ENCODE results near the gene OSCAR.

The OSCAR gene

DNA sequence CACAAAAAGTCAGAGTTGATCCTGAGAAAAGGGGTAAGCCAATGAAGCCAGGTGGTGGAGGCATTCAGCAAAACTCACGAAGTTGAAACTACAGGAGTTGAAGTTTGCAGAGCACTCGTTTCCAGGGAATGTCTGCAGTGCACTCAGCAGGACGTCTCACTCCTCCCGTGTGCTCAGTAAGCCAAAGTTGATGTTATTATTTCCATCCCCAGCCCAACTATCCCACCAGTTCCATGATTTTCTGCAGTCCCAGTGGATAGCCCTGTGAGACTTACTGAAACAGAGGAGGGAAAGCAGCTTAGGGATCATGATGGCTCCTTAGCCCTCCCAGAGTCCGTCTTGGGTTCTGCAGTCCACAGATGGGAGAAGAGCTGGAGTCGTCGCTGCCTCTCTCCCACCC, 19.6 kb downstream of the OSCAR start, which contains the start of gene TARM1:
Gene TARM1, minus strand, starts transcription at position 334 of the 400 bp plus-strand sequence. Its CDS starts 25 bp downstream, at position 309.
- DNase-seq, result no peak

DNA sequence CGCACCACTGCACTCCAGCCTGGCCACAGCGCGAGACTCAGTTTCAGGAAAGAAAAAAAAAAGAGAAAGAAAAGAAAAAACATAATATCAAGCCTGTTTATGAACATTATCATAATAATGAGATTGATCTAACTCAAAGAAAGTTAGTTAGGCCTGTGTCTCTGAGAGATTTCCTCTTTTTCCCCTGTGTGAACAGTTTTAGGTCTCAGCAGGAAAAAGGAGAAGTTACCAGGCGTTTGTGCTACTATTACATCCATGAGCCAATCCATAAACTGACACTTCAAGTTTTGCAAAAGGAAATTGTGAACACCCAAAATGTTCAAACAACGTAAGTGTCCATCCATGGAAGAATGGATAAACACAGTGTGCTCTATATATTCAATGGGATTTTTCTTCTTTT, 23.3 kb downstream of the OSCAR start:
- no peak for DNase-seq

DNA sequence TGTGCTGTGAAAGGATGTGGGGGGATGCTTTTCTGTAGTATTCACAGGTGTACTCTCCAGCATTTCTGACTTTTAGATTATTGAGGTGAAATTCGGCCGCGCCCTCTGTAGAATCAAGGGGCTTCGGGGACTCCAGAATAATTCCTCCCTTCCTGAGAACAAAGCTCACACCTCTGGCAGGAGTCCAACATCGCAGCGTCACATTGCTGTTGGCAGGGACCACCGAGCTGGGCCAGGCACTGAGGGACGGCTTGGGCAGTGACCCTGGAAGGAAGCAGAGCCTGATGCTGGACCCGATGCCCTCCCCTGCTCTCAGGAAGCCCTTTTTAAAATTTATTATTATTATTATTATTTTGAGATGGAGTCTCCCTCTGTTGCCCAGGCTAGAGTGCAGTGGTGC, 25.8 kb downstream of the OSCAR start:
- DNase-seq, result no peak

DNA sequence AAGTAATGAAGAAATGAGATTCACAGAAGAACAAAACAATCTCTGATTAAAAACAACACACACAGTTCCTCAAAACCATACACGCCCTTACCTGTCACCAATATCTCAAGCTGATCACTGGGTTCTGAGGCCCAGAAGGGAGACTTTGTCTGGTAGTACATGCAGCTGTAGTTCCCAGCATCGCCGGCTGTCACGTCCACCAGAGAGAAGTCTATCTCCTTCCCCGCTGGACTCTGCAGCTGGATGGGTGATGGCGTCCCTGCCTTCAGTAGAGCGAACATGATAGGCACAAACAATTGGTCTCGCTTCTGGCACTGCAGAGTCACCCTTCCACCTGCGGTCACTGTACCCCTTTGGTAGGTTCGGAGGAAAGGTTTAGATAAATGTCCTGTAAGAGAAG, 26.8 kb downstream of the OSCAR start:
- no peak for DNase-seq

DNA sequence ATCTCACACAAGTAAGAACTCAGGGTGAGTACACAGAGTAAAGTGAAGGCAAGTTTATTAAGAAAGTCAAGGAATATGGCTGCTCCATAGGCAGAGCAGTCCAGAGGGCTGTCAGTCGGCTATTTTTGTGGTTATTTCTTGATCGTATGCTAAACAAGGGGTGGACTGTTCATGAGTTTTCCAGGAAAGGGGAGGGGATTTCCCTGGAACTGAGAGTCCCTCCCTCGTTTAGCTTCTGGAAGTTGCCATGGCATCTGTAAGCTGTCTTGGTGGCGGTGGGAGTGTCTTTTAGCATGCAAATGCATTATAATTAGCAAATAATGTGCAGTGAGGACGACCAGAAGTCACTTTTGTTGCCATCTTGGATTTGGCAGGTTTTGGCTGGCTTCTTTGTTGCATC, 31.1 kb downstream of the OSCAR start:
- no peak for DNase-seq

DNA sequence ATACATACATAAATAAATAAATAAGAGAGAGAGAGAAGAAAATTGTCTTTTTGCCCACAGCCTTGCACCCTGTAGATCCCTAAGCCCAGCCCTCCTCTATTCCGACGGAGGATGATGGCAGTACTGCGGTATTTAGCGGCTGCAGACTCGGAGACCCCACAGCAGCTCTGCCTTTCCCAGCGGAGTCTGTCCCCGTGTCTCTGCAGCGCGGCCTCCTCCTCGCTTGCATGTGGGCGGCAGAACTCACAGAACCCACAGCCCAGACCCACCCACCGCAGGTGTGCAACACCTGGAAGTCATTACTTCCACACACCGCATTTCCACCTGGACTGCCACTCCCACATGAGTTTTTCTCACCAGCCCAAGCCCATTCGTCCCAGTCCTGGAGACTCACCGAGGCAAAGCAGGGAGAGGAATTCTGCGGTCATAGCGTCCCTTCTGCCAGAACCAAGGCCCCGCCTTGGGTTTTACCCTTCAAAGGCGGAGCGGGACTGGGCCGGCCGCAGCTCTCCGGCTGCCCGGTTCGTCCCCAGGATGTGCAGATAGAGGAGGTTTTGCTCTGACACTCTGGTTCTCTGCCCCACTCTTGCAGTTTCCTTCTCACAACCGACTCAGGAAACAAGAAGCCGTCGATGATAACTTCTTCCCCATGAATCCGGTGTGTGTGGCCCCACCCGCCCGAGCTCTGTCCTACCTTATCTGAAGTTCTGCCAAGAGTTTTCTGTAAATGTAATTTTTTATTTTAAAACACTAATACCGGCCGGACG, 37.1 kb downstream of the OSCAR start, which contains the start of gene VSTM1:
Gene VSTM1, minus strand, starts transcription at position 548 of the 767 bp plus-strand sequence. Its CDS starts 120 bp downstream, at position 428.
- no peak for DNase-seq

DNA sequence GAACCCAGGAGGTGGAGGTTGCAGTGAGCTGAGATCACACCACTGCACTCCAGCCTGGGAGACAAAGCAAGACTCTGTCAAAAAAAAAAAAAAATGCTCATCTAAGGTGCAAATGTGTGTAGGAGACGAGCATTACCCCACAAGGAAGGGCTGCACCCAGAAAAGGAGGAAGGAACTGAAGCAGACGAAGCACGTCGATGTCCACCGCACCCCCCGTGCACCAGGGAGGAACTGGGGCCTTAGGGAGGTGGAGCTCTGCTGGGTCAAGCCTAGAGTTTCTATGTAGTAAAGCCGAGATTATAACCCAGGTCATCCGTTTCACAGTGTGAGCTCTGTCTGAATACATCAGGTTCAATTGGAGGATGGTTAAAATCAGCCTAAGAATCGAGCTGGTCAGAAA, 38.0 kb downstream of the OSCAR start:
- DNase-seq, result no peak

DNA sequence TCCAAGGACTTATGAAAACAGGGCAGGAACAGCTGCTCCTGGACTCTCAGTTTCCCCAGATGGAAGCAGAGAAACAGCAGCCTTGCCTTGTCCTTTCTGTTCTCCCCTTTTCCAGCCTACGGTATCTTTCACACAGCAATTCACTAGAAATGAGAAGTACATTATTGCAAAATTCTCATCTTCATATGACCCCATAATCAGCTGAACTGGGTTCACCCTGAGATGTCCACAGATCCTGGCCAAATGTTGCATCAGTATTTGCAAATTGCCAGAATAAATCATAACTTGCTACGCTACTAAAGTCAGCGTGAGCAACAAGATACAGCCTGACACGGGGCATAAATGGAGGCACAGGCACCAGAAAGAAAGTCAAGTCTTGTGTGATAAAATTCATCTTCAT, 53.0 kb downstream of the OSCAR start:
- no peak for DNase-seq

DNA sequence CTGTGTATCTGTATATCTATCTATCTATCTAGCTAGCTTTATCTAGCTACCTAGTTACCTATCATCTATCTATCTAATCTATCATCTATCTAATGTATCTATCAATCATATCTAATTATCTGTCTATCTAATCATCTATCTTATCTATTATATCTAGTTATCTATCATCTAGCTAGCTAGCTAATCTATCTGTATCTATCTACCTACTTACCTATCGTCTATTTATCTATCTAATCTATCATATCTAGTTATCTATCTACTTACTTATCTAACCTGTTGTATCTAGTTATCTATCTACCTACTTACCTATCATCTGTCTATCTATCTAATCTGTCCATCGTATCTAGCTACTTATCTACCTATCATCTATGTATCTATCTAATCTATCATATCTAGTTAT, 54.8 kb downstream of the OSCAR start:
- DNase-seq, result no peak

All from fibroblast of skin of right quadriceps (primary cell).